IMR-90 (cell line): ENCODE results near the gene NOP14. TPM values are rescaled to one million over a fixed set of nuclear protein-coding genes. Genes with fewer than 3 reads are reported as not detected.

Source experiments
- ATAC-seq: fragments of 200-7000 bp; cut with Tn5 transposase; 2 replicates; pipeline ENCODE4 v1.9.1; 2020; ENCODE audit warnings: low read depth, mild to moderate bottlenecking, moderate library complexity
- BruUV-seq: library from RNA; stranded (reverse); fragments of 400-500 nt; replicated peaks from 2 replicates; lab custom pipeline; 2021; lab: Mats Ljungman, UMichigan
- CTCF ChIA-PET: fragments of 300-600 bp; formaldehyde crosslinking; extraction: SDS; loops from one replicate; lab custom pipeline; 2021; ENCODE audit warnings: antibody characterized with exemption; lab: Yijun Ruan, JAX
- POLR2A ChIA-PET: fragments of 300-600 bp; sonication (Branson Sonifier 250); formaldehyde crosslinking; loops from one replicate; lab custom pipeline; 2022; ENCODE audit warnings: antibody characterized with exemption; ENCODE audit not compliant: unreplicated experiment; lab: Charles Lee
- DNase-seq: peaks from one replicate; pipeline ENCODE4 v3.0.0; 2013
- H2AFZ ChIP-seq: replicated peaks from 2 replicates; pipeline ENCODE3; 2013; ENCODE audit warnings: low read length, mild to moderate bottlenecking; ENCODE audit not compliant: poor library complexity
- H2AK5ac ChIP-seq: 2 replicates; pipeline ENCODE4 v1.6.1; 2013; ENCODE audit warnings: low read depth, low read length, inconsistent platforms
- H2AK9ac ChIP-seq: replicated peaks from 2 replicates; pipeline ENCODE3; 2013; ENCODE audit warnings: mild to moderate bottlenecking, low read depth, low read length, moderate library complexity; ENCODE audit not compliant: poor library complexity
- H2BK120ac ChIP-seq: 2 replicates; pipeline ENCODE4 v1.6.1; 2013; ENCODE audit warnings: low read depth, low read length, inconsistent platforms
- H2BK15ac ChIP-seq: 3 replicates; pipeline ENCODE4 v1.6.1; 2013; ENCODE audit warnings: low read depth, low read length, inconsistent platforms
- H2BK20ac ChIP-seq: 2 replicates; pipeline ENCODE4 v1.6.1; 2013; ENCODE audit warnings: low read depth, mild to moderate bottlenecking, inconsistent platforms, low read length, moderate library complexity
- H2BK5ac ChIP-seq: 2 replicates; pipeline ENCODE4 v1.6.1; 2013; ENCODE audit warnings: mild to moderate bottlenecking, low read depth, low read length, inconsistent platforms; ENCODE audit not compliant: poor library complexity, severe bottlenecking
- H3K14ac ChIP-seq: replicated peaks from 2 replicates; pipeline ENCODE4 v1.6.1; 2013; ENCODE audit warnings: low read depth, low read length, inconsistent platforms
- H3K18ac ChIP-seq: 2 replicates; pipeline ENCODE4 v1.6.1; 2013; ENCODE audit warnings: low read depth, low read length, control low read depth
- H3K23ac ChIP-seq: 2 replicates; pipeline ENCODE4 v1.6.1; 2013; ENCODE audit warnings: low read depth, low read length, inconsistent platforms
- H3K27ac ChIP-seq: 2 replicates; pipeline ENCODE4 v1.5.1; 2013; ENCODE audit warnings: mild to moderate bottlenecking, control low read depth, low read length; ENCODE audit not compliant: insufficient read depth
- H3K27me3 ChIP-seq: 2 replicates; pipeline ENCODE4 v1.6.1; 2013; ENCODE audit warnings: low read length; ENCODE audit not compliant: control insufficient read depth, insufficient read depth
- H3K36me3 ChIP-seq: 2 replicates; pipeline ENCODE4 v1.6.1; 2013; ENCODE audit warnings: low read length, mixed read lengths; ENCODE audit not compliant: control insufficient read depth, insufficient read depth
- H3K4ac ChIP-seq: 2 replicates; pipeline ENCODE4 v1.6.1; 2013; ENCODE audit warnings: low read depth, low read length, inconsistent platforms
- H3K4me1 ChIP-seq: 2 replicates; pipeline ENCODE4 v1.6.1; 2013; ENCODE audit warnings: low read length, mixed read lengths; ENCODE audit not compliant: control insufficient read depth, insufficient read depth
- H3K4me2 ChIP-seq: 2 replicates; pipeline ENCODE4 v1.6.1; 2013; ENCODE audit warnings: low read depth, mild to moderate bottlenecking, control low read depth, low read length, moderate library complexity
- H3K4me3 ChIP-seq: 2 replicates; pipeline ENCODE4 v1.5.1; 2013; ENCODE audit warnings: low read depth, mild to moderate bottlenecking, control low read depth, low read length, moderate library complexity; ENCODE audit not compliant: insufficient read depth
- H3K56ac ChIP-seq: 2 replicates; pipeline ENCODE4 v1.6.1; 2013; ENCODE audit warnings: low read length, inconsistent platforms; ENCODE audit not compliant: insufficient read depth; ENCODE audit errors: extremely low read depth
- H3K79me1 ChIP-seq, 2 experiments: 2 replicates each; pipeline ENCODE4 v1.6.1; 2013; ENCODE audit warnings: low read length in 2 of 2, inconsistent platforms in 1 of 2, low read depth in 1 of 2
- H3K9ac ChIP-seq: 2 replicates; pipeline ENCODE4 v1.6.1; 2013; ENCODE audit warnings: low read depth, low read length, control low read depth
- H3K9me1 ChIP-seq: 2 replicates; pipeline ENCODE4 v1.6.1; 2013; ENCODE audit warnings: low read length, inconsistent platforms; ENCODE audit not compliant: insufficient read depth
- H3K9me3 ChIP-seq: 2 replicates; pipeline ENCODE4 v1.6.1; 2013; ENCODE audit warnings: low read length; ENCODE audit not compliant: control insufficient read depth, insufficient read depth
- H4K20me1 ChIP-seq: 2 replicates; pipeline ENCODE4 v1.6.1; 2013; ENCODE audit warnings: low read length, inconsistent platforms; ENCODE audit not compliant: insufficient read depth
- H4K5ac ChIP-seq: 2 replicates; pipeline ENCODE4 v1.6.1; 2013; ENCODE audit warnings: mild to moderate bottlenecking, low read depth, low read length, control low read depth
- H4K8ac ChIP-seq, 2 experiments: 2 replicates each; pipeline ENCODE4 v1.6.1; 2013; ENCODE audit warnings: low read depth in 2 of 2, low read length in 2 of 2, control low read depth in 1 of 2, inconsistent platforms in 1 of 2
- H4K91ac ChIP-seq: 2 replicates; pipeline ENCODE4 v1.6.1; 2013; ENCODE audit warnings: low read depth, low read length, inconsistent platforms; ENCODE audit not compliant: insufficient read depth
- CEBPB ChIP-seq: IDR thresholded peaks from 2 replicates; pipeline ENCODE4 v1.6.1; 2012; ENCODE audit warnings: low read depth, low read length, improper control_type of control experiment
- MAZ ChIP-seq: IDR thresholded peaks from 2 replicates; pipeline ENCODE4 v1.6.1; 2012; ENCODE audit warnings: low read depth, mild to moderate bottlenecking, low read length, improper control_type of control experiment, moderate library complexity, borderline replicate concordance
- MXI1 ChIP-seq: IDR thresholded peaks from 2 replicates; pipeline ENCODE4 v1.6.1; 2012; ENCODE audit warnings: low read depth, mild to moderate bottlenecking, low read length, moderate library complexity, borderline replicate concordance
- RCOR1 ChIP-seq: IDR thresholded peaks from 2 replicates; pipeline ENCODE4 v1.6.1; 2012; ENCODE audit warnings: mild to moderate bottlenecking, low read length, improper control_type of control experiment; ENCODE audit not compliant: insufficient replicate concordance
- USF2 ChIP-seq: fragments of 150-350 bp; IDR thresholded peaks from 2 replicates; pipeline ENCODE4 v1.6.1; 2017; ENCODE audit warnings: mild to moderate bottlenecking, antibody characterized with exemption, low read length, low read depth
- WGBS, 2 experiments: methylation state at CpG; one replicate each; pipeline versions ENCODE4 v1.1.5 to v1.1.7; 2013; ENCODE audit warnings: missing lambda C conversion rate in 2 of 2; ENCODE audit not compliant: insufficient read length in 1 of 2; ENCODE audit errors: extremely low coverage in 2 of 2; 5-methylcytosine and 5-hydroxymethylcytosine counted together
- dilution Hi-C: fragments of 300-500 bp; cut with HindIII; formaldehyde crosslinking; loops from one replicate; pipeline ENCODE4 v1.14.3; 2018; ENCODE audit warnings: low sequenced_read_pairs; ENCODE audit not compliant: unreplicated experiment
- in situ Hi-C: fragments of 300-500 bp; cut with MboI; formaldehyde crosslinking; loops from 3 replicates; pipeline ENCODE4 v1.14.3; 2019; ENCODE audit warnings: low sequenced_read_pairs, inconsistent platforms, mixed read lengths
- intact Hi-C: fragments of 100-400 bp; cut with micrococcal nuclease; formaldehyde crosslinking; loops from 2 replicates; pipeline ENCODE4 v1.10.0; 2022
- polyA plus RNA-seq, 3 experiments: library from polyadenylated mRNA; depleted of rRNA; stranded (reverse); fragments of >200 nt; gene quantifications; 2 replicates each; pipeline ENCODE4 v1.2.3, GENCODE V29; 2012; ENCODE audit warnings: low replicate concordance in 1 of 3
- total RNA-seq: library from RNA; depleted of rRNA; stranded (reverse); fragments of >200 nt; gene quantifications from 2 replicates; pipeline ENCODE4 v1.2.3, GENCODE V29; 2012

NOP14 gene
- total and polyA plus RNA-seq, 2 of the 4 experiments (the other 2 are of a cell fraction) = 10.9 to 12.6 TPM

GRCh38 chr4:2939383-2940243 lies 23.6 kb downstream of the NOP14 start:
- peaks cover 26 to 62% of the 10 kb centered on the region in 2 experiments for H3K79me1 ChIP-seq
- DNase-seq = no peak
- ChIA-PET POLR2A (no interaction called here), CTCF (interaction anchor here (0.5 kb wide), 1 partner anchor 108 kb away, joined by 3 read pairs; no protein-coding TSS in a partner anchor)
- no peak overlapping the region for H2BK5ac ChIP-seq
- no peak overlapping the region for H3K56ac ChIP-seq
- no TSS peak for BruUV-seq
- no peak overlapping the region for H3K4ac ChIP-seq
- no peak overlapping the region for H3K27ac ChIP-seq
- H2BK20ac ChIP-seq = no peak overlapping the region
- H3K4me1 ChIP-seq = peaks cover 8% of the 10 kb centered on the region
- intact Hi-C loops = no loop called here
- no peak overlapping the region for H2AK9ac ChIP-seq
- H3K9me1 ChIP-seq = peaks cover 9% of the 10 kb centered on the region; the same call in 1 of the 2 replicates
- no peak overlapping the region for H4K8ac ChIP-seq
- H3K27me3 ChIP-seq = no peaks in the 10 kb centered on the region
- H3K4me2 ChIP-seq = no peak overlapping the region
- no peak for ATAC-seq
- no peak overlapping the region for H4K5ac ChIP-seq
- H3K14ac ChIP-seq = no peak overlapping the region
- H3K9ac ChIP-seq = no peak overlapping the region
- no peak overlapping the region for H2AK5ac ChIP-seq
- dilution Hi-C loops = no loop called here
- H3K18ac ChIP-seq = no peak overlapping the region
- H2BK15ac ChIP-seq = no peak overlapping the region
- H2AFZ ChIP-seq = no peak overlapping the region
- in situ Hi-C loops = no loop called here
- H3K9me3 ChIP-seq = no peaks in the 10 kb centered on the region
- H4K20me1 ChIP-seq = peaks cover 51% of the 10 kb centered on the region
- H3K23ac ChIP-seq = no peak overlapping the region
- no peak overlapping the region for H4K91ac ChIP-seq
- H2BK120ac ChIP-seq = no peak overlapping the region
- 92% methylated on average over 15 of the region's 30 CpGs; no CpG with 5 or more reads in 1 of the 2 experiments for WGBS, 2 experiments
- peaks cover 66% of the 10 kb centered on the region for H3K36me3 ChIP-seq
- TF ChIP-seq RCOR1 = no peak
- TF ChIP-seq MAZ = no peak
- TF ChIP-seq MXI1 = no peak
- no peak for TF ChIP-seq USF2
- no peak for TF ChIP-seq CEBPB
- H3K4me3 ChIP-seq = no peak overlapping the region
